ENCODE measurements around the gene CYTH1. TPM values are rescaled to one million over a fixed set of nuclear protein-coding genes. Genes with fewer than 3 reads are reported as not detected.

Gene CYTH1
- polyA plus RNA-seq, 1 donor from 2014 or later, result 120 TPM

DNA sequence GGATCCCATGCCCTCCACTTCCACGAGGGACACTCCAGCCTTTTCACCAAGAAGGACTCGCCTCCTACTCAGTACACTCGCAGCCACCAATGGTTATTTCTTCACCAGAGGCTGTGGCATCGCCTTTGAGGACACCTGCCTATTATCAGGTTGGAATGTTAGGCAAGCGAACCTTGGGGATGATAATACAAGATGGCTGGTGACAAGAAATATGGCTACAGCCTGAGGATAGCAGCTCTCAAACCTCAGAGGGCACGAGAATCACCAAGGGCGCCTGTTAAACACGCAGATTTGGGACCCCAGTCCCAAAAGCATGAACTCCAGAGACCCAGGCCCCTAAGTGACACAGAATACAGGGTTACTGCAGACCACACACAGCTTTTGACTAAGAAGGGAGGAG, 58.1 kb downstream of the CYTH1 start:
- TF ChIP-seq, protein P1, sequence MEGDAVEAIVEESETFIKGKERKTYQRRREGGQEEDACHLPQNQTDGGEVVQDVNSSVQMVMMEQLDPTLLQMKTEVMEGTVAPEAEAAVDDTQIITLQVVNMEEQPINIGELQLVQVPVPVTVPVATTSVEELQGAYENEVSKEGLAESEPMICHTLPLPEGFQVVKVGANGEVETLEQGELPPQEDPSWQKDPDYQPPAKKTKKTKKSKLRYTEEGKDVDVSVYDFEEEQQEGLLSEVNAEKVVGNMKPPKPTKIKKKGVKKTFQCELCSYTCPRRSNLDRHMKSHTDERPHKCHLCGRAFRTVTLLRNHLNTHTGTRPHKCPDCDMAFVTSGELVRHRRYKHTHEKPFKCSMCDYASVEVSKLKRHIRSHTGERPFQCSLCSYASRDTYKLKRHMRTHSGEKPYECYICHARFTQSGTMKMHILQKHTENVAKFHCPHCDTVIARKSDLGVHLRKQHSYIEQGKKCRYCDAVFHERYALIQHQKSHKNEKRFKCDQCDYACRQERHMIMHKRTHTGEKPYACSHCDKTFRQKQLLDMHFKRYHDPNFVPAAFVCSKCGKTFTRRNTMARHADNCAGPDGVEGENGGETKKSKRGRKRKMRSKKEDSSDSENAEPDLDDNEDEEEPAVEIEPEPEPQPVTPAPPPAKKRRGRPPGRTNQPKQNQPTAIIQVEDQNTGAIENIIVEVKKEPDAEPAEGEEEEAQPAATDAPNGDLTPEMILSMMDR (IDR thresholded peaks at IDR 0.05; ENCODE audit: poor library complexity, severe bottlenecking), result no peak
- no peak for TF ChIP-seq POLR2AphosphoS5 (IDR thresholded peaks at IDR 0.05)
- TF ChIP-seq EP300 (conservative IDR thresholded peaks at IDR 0.05; ENCODE audit: poor library complexity, severe bottlenecking), result no peak
- TF ChIP-seq TAF1 (IDR thresholded peaks at IDR 0.05; ENCODE audit: low read depth), result no peak
- no peak for TF ChIP-seq MXI1 (conservative IDR thresholded peaks at IDR 0.05; ENCODE audit: poor library complexity, severe bottlenecking)
- no peak for TF ChIP-seq SMC3 (conservative IDR thresholded peaks at IDR 0.05; ENCODE audit: poor library complexity)
- TF ChIP-seq, protein P2, sequence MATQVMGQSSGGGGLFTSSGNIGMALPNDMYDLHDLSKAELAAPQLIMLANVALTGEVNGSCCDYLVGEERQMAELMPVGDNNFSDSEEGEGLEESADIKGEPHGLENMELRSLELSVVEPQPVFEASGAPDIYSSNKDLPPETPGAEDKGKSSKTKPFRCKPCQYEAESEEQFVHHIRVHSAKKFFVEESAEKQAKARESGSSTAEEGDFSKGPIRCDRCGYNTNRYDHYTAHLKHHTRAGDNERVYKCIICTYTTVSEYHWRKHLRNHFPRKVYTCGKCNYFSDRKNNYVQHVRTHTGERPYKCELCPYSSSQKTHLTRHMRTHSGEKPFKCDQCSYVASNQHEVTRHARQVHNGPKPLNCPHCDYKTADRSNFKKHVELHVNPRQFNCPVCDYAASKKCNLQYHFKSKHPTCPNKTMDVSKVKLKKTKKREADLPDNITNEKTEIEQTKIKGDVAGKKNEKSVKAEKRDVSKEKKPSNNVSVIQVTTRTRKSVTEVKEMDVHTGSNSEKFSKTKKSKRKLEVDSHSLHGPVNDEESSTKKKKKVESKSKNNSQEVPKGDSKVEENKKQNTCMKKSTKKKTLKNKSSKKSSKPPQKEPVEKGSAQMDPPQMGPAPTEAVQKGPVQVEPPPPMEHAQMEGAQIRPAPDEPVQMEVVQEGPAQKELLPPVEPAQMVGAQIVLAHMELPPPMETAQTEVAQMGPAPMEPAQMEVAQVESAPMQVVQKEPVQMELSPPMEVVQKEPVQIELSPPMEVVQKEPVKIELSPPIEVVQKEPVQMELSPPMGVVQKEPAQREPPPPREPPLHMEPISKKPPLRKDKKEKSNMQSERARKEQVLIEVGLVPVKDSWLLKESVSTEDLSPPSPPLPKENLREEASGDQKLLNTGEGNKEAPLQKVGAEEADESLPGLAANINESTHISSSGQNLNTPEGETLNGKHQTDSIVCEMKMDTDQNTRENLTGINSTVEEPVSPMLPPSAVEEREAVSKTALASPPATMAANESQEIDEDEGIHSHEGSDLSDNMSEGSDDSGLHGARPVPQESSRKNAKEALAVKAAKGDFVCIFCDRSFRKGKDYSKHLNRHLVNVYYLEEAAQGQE (IDR thresholded peaks at IDR 0.05; ENCODE audit: borderline replicate concordance), result no peak
- TF ChIP-seq RAD21 (conservative IDR thresholded peaks at IDR 0.05), result no peak
- no peak for TF ChIP-seq EZH2 (IDR thresholded peaks at IDR 0.05; ENCODE audit: borderline replicate concordance, insufficient read depth, low read length, poor library complexity, severe bottlenecking)
- no peaks in the 10 kb centered on the region for H3K27me3 ChIP-seq (ENCODE audit: insufficient read depth, low read depth, low read length)
- no peaks in the 10 kb centered on the region for H3K9me3 ChIP-seq (ENCODE audit: low read length)
- no peaks in the 10 kb centered on the region for H3K9me2 ChIP-seq (ENCODE audit: insufficient read depth, low read length)
- no peaks in the 10 kb centered on the region for H3F3A ChIP-seq (ENCODE audit: insufficient read depth, low read length, poor library complexity, severe bottlenecking)
- peak overlapping the region; percentile 46 for H2AFZ ChIP-seq (ENCODE audit: low read depth, low read length)
- no peaks in the 10 kb centered on the region for H4K20me1 ChIP-seq (ENCODE audit: insufficient read depth)
- H3K79me2 ChIP-seq (replicated peaks; ENCODE audit: insufficient read depth, low read length), result peaks cover 58% of the 10 kb centered on the region
- H3K4me3 ChIP-seq (ENCODE audit: low read length), result peak overlapping the region; percentile 82
- peak overlapping the region; percentile 95 for H3K9ac ChIP-seq (ENCODE audit: low read length)
- H3K4me2 ChIP-seq (ENCODE audit: low read length), result peak overlapping the region; percentile 80
- H3K36me3 ChIP-seq (ENCODE audit: insufficient read depth, low read length), result no peaks in the 10 kb centered on the region
- H3K27ac ChIP-seq (ENCODE audit: low read length), result peak overlapping the region; percentile 96

DNA sequence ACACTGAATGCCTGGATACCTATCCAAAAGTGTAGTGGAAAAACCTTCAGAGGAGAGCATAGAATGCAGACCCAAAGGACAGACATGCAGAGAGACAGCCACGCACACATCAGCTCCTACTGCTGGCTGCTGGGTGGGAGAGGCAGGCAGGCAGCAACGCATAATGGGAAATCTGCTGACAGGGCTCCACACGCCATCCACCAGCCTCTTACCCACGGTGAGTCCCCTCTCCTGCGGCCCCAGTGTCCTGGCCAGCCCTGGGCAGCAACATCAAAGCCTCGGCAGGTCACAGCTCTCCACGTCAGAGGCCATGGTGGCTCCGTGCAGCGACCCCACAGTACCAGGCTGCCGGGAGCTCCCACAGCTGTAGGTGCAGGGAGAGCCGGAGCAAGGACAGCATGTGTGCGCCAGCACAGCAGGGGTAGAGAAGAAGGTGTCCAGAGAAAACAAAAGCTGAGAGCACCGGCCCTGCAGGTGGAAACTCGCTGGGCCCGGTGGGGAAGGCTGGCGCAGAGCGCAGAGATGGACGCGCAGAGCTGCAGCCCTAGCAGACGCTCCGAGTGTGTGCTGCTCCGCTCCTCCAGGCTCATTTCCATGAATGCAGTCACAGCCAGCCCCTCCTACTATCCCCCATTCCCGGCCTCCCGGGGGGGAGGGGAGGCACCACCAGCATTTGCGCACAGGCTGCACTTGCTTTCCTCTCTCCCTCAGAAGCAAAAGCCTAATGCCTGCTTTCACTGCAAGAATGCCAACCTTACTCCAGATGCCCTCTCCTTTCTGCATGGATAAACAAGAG, 58.9 kb downstream of the CYTH1 start:
- peak overlapping the region; percentile 96 for H3K27ac ChIP-seq (ENCODE audit: low read length)
- no peaks in the 10 kb centered on the region for H3K9me2 ChIP-seq (ENCODE audit: insufficient read depth, low read length)
- no peaks in the 10 kb centered on the region for H4K20me1 ChIP-seq (ENCODE audit: insufficient read depth)
- H3K27me3 ChIP-seq (ENCODE audit: insufficient read depth, low read depth, low read length), result no peaks in the 10 kb centered on the region
- H3K79me2 ChIP-seq (replicated peaks; ENCODE audit: insufficient read depth, low read length), result peaks cover 55% of the 10 kb centered on the region
- H3K4me2 ChIP-seq (ENCODE audit: low read length), result peak overlapping the region; percentile 85
- TF ChIP-seq MXI1 (conservative IDR thresholded peaks at IDR 0.05; ENCODE audit: poor library complexity, severe bottlenecking) (peak; percentile 74), POLR2AphosphoS5 (IDR thresholded peaks at IDR 0.05) (peak; percentile 93), SMC3 (conservative IDR thresholded peaks at IDR 0.05; ENCODE audit: poor library complexity) (peak; percentile 59), TAF1 (IDR thresholded peaks at IDR 0.05; ENCODE audit: low read depth) (peak; percentile 90), EP300 (conservative IDR thresholded peaks at IDR 0.05; ENCODE audit: poor library complexity, severe bottlenecking) (peak; percentile 69), RAD21 (conservative IDR thresholded peaks at IDR 0.05) (peak; percentile 56), EZH2 (IDR thresholded peaks at IDR 0.05; ENCODE audit: borderline replicate concordance, insufficient read depth, low read length, poor library complexity, severe bottlenecking) (no peak)
- TF ChIP-seq, protein P2 (IDR thresholded peaks at IDR 0.05; ENCODE audit: borderline replicate concordance), result peak; percentile 96
- TF ChIP-seq, protein P1 (IDR thresholded peaks at IDR 0.05; ENCODE audit: poor library complexity, severe bottlenecking), result peak; percentile 40
- no peaks in the 10 kb centered on the region for H3K36me3 ChIP-seq (ENCODE audit: insufficient read depth, low read length)
- H3K4me3 ChIP-seq (ENCODE audit: low read length), result peak overlapping the region; percentile 82
- H3K9me3 ChIP-seq (ENCODE audit: low read length), result no peaks in the 10 kb centered on the region
- H2AFZ ChIP-seq (ENCODE audit: low read depth, low read length), result peak overlapping the region; percentile 46
- peak overlapping the region; percentile 95 for H3K9ac ChIP-seq (ENCODE audit: low read length)
- no peaks in the 10 kb centered on the region for H3F3A ChIP-seq (ENCODE audit: insufficient read depth, low read length, poor library complexity, severe bottlenecking)

Measured in neural cell (in vitro differentiated cells).